ENCODE measurements around the gene HDAC4. TPM values are rescaled to one million over a fixed set of nuclear protein-coding genes. Genes with fewer than 3 reads are reported as not detected.

Gene HDAC4
- total and polyA plus RNA-seq, 10 of the 15 experiments (the other 5 are each of a cell fraction or from before 2014, with no cell fraction given) = 0.22 to 15.7 (median 4.8) TPM

DNA sequence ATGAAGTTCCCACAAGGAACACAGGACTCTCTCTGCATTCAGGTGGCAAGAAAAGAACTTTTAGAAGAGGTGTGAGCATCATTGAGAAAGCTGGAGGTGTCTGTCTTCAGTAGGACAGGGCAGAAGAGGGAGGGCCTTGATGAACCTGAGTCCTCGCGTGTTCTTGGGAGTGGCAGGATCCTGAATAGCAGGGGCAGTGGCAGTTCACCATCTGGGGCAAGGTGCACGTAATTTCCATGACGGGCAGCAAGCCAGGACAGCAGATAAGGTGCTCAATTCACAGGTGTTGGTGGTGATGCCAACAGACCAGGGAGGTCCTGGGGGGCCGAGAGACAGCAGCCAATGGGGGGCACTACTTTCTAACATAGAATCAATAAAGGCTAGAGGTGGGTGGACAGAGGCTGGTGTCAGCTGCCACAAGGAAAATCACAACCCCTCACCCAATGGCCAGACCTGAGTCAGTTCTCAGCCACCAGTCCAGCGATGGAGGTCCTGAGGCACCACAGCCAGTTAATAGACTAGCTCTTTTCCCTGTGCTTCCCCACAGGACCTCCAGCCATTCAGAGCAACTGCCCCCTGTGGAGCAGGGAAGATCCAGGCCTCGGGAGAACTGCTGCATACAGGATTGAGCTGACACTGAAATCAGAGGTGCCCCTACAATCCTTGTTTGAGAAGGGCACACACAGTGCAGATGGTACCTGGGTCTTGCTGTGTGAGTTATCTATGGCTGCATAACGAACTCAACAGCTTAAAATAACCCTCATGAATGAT is 10.9 kb upstream of the HDAC4 start:
- SMC1A ChIA-PET (ENCODE audit: uncharacterized antibody, unreplicated experiment) = no interaction called here
- in situ Hi-C loops (cut with MboI) = no loop called here
- POLR2A ChIA-PET = no interaction called here
- Histone ChIP-seq H3K4me3 (no peak overlapping the region), H3K36me3 (ENCODE audit: control insufficient read depth in 2 of 2, insufficient read depth in 2 of 2, low read length in 1 of 2) (no peaks in the 10 kb centered on the region), H3K9ac (ENCODE audit: control insufficient read depth, insufficient read depth, low read length) (no peak overlapping the region), H3K9me3 (replicated peaks; ENCODE audit: control insufficient read depth, insufficient read depth, low read length) (no peaks in the 10 kb centered on the region; the same call in 2 of the 3 replicates), H3K79me2 (ENCODE audit: control insufficient read depth, insufficient read depth, low read length) (no peaks in the 10 kb centered on the region), H4K20me1 (ENCODE audit: control insufficient read depth, insufficient read depth) (no peaks in the 10 kb centered on the region), H3K4me2 (ENCODE audit: control insufficient read depth, insufficient read depth) (no peak overlapping the region), H3K27me3 (replicated peaks in 1 of 2; ENCODE audit: control insufficient read depth in 2 of 2, insufficient read depth in 2 of 2, low read length in 1 of 2) (peaks cover 0 to 4% of the 10 kb centered on the region in 2 experiments; a peak in 3 of 4 replicates), H3K4me1 (ENCODE audit: control insufficient read depth, insufficient read depth, low read length) (no peaks in the 10 kb centered on the region), H3K27ac (ENCODE audit: control insufficient read depth, insufficient read depth) (no peak overlapping the region), H2AFZ (ENCODE audit: control insufficient read depth, low read depth, low read length) (no peak overlapping the region)
- WGBS (ENCODE audit: insufficient coverage, insufficient replicate concordance, low lambda C conversion rate, missing lambda C conversion rate) = 45% methylated on average over 8 of the region's 8 CpGs
- TF ChIP-seq, protein P1, sequence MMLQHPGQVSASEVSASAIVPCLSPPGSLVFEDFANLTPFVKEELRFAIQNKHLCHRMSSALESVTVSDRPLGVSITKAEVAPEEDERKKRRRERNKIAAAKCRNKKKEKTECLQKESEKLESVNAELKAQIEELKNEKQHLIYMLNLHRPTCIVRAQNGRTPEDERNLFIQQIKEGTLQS (IDR thresholded peaks at IDR 0.05; ENCODE audit: borderline replicate concordance, extremely low read depth, low read depth, low read length) = no peak
- TF ChIP-seq, protein P2, sequence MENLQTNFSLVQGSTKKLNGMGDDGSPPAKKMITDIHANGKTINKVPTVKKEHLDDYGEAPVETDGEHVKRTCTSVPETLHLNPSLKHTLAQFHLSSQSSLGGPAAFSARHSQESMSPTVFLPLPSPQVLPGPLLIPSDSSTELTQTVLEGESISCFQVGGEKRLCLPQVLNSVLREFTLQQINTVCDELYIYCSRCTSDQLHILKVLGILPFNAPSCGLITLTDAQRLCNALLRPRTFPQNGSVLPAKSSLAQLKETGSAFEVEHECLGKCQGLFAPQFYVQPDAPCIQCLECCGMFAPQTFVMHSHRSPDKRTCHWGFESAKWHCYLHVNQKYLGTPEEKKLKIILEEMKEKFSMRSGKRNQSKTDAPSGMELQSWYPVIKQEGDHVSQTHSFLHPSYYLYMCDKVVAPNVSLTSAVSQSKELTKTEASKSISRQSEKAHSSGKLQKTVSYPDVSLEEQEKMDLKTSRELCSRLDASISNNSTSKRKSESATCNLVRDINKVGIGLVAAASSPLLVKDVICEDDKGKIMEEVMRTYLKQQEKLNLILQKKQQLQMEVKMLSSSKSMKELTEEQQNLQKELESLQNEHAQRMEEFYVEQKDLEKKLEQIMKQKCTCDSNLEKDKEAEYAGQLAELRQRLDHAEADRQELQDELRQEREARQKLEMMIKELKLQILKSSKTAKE (IDR thresholded peaks at IDR 0.05; ENCODE audit: low read depth, poor library complexity, severe bottlenecking) = no peak
- no peak for TF ChIP-seq POLR2A (IDR thresholded peaks at IDR 0.05; ENCODE audit: low read depth, low read length)
- TF ChIP-seq, protein P3, sequence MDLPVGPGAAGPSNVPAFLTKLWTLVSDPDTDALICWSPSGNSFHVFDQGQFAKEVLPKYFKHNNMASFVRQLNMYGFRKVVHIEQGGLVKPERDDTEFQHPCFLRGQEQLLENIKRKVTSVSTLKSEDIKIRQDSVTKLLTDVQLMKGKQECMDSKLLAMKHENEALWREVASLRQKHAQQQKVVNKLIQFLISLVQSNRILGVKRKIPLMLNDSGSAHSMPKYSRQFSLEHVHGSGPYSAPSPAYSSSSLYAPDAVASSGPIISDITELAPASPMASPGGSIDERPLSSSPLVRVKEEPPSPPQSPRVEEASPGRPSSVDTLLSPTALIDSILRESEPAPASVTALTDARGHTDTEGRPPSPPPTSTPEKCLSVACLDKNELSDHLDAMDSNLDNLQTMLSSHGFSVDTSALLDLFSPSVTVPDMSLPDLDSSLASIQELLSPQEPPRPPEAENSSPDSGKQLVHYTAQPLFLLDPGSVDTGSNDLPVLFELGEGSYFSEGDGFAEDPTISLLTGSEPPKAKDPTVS (IDR thresholded peaks at IDR 0.05; ENCODE audit: low read depth, low read length) = no peak
- no peak for TF ChIP-seq BMI1 (IDR thresholded peaks at IDR 0.05; ENCODE audit: borderline replicate concordance)
- TF ChIP-seq, protein P4, sequence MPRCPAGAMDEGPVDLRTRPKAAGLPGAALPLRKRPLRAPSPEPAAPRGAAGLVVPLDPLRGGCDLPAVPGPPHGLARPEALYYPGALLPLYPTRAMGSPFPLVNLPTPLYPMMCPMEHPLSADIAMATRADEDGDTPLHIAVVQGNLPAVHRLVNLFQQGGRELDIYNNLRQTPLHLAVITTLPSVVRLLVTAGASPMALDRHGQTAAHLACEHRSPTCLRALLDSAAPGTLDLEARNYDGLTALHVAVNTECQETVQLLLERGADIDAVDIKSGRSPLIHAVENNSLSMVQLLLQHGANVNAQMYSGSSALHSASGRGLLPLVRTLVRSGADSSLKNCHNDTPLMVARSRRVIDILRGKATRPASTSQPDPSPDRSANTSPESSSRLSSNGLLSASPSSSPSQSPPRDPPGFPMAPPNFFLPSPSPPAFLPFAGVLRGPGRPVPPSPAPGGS (IDR thresholded peaks at IDR 0.05; ENCODE audit: borderline replicate concordance, insufficient read depth, low read depth, low read length, poor library complexity, severe bottlenecking) = no peak
- TF ChIP-seq SMARCA5 (IDR thresholded peaks at IDR 0.05) = no peak
- TF ChIP-seq ZNF24 (IDR thresholded peaks at IDR 0.05) = no peak
- TF ChIP-seq RBBP5 (conservative IDR thresholded peaks at IDR 0.05) = no peak
- no peak for TF ChIP-seq YBX1 (IDR thresholded peaks at IDR 0.05)
- no peak for TF ChIP-seq CREM (IDR thresholded peaks at IDR 0.05; ENCODE audit: low read depth)
- TF ChIP-seq MXI1 (IDR thresholded peaks at IDR 0.05; ENCODE audit: low read depth, low read length) = no peak
- no peak for TF ChIP-seq TARDBP (IDR thresholded peaks at IDR 0.05; ENCODE audit: borderline replicate concordance)
- no peak for TF ChIP-seq SP1 (IDR thresholded peaks at IDR 0.05; ENCODE audit: low read depth, low read length)
- TF ChIP-seq CBX5 (IDR thresholded peaks at IDR 0.05; ENCODE audit: low read depth) = no peak
- TF ChIP-seq POLR2AphosphoS2 (IDR thresholded peaks at IDR 0.05; ENCODE audit: low read depth, low read length) = no peak
- no peak for TF ChIP-seq EGR1 (IDR thresholded peaks at IDR 0.05; ENCODE audit: borderline replicate concordance in 1 of 2, low read depth in 2 of 2, low read length in 2 of 2)
- ATAC-seq (no peak), FAIRE-seq (no peak), DNase-seq (ENCODE audit: low read depth, low spot score) (no peak)
- CTCF ChIA-PET = no interaction called here
- intact Hi-C loops (cut with micrococcal nuclease; ENCODE audit: unreplicated experiment) = no loop called here
- RAD21 ChIA-PET (ENCODE audit: unreplicated experiment) = no interaction called here
- no TSS peak for BruUV-seq (replicated peaks)

Measured in GM12878 (cell line).